DOHH2 (cell line): ENCODE measurements around the gene TNFAIP3.
"Not testable (repeated sequence)": the region's sequence is repeated elsewhere in the genome, so short reads cannot be mapped to it uniquely, and the experiment has no call there.

Experiments
- H3F3A ChIP-seq: fragments of 200-600 bp; sonication (generic), shearing (Covaris generic); 2 replicates; pipeline ENCODE4 v1.6.0; 2016; ENCODE audit warnings: antibody characterized with exemption, mild to moderate bottlenecking; ENCODE audit not compliant: control insufficient read depth, insufficient read depth
- H3K27ac ChIP-seq: fragments of 200-600 bp; sonication (generic); 2 replicates; pipeline ENCODE4 v1.5.1; 2014; ENCODE audit warnings: low read depth, mild to moderate bottlenecking, low read length, moderate library complexity
- H3K27me3 ChIP-seq: fragments of 200-600 bp; sonication (generic); 2 replicates; pipeline ENCODE4 v1.6.1; 2014; ENCODE audit warnings: mild to moderate bottlenecking, low read length, mixed read lengths; ENCODE audit not compliant: control insufficient read depth
- H3K36me3 ChIP-seq: fragments of 200-600 bp; sonication (generic); 2 replicates; pipeline ENCODE4 v1.6.1; 2014; ENCODE audit warnings: mild to moderate bottlenecking, low read length, moderate library complexity, mixed read lengths; ENCODE audit not compliant: control insufficient read depth
- H3K4me1 ChIP-seq: fragments of 200-600 bp; sonication (generic); 2 replicates; pipeline ENCODE4 v1.6.1; 2014; ENCODE audit warnings: mild to moderate bottlenecking, low read length, mixed read lengths; ENCODE audit not compliant: control insufficient read depth
- H3K4me2 ChIP-seq: fragments of 200-600 bp; sonication (generic); 2 replicates; pipeline ENCODE4 v1.6.0; 2014; ENCODE audit warnings: mild to moderate bottlenecking, low read length, moderate library complexity
- H3K4me3 ChIP-seq: fragments of 200-600 bp; sonication (generic); 2 replicates; pipeline ENCODE4 v1.5.1; 2014; ENCODE audit warnings: mild to moderate bottlenecking, low read length, mixed read lengths
- H3K79me2 ChIP-seq: fragments of 200-600 bp; sonication (generic); 2 replicates; pipeline ENCODE4 v1.6.1; 2014; ENCODE audit warnings: mild to moderate bottlenecking, low read length, mixed read lengths; ENCODE audit not compliant: control insufficient read depth
- H3K9me2 ChIP-seq: fragments of 200-600 bp; sonication (generic); replicated peaks from 2 replicates; pipeline ENCODE4 v1.6.1; 2014; ENCODE audit warnings: mild to moderate bottlenecking, low read length, mixed read lengths; ENCODE audit not compliant: control insufficient read depth
- H3K9me3 ChIP-seq: fragments of 200-600 bp; sonication (generic); 2 replicates; pipeline ENCODE4 v1.6.1; 2014; ENCODE audit warnings: antibody characterized with exemption, low read length, mixed read lengths; ENCODE audit not compliant: control insufficient read depth, insufficient read depth
- H4K20me1 ChIP-seq: fragments of 200-600 bp; sonication (generic); 2 replicates; pipeline ENCODE4 v1.6.0; 2014; ENCODE audit warnings: low read depth, mild to moderate bottlenecking, antibody characterized with exemption, low read length, moderate library complexity; ENCODE audit not compliant: control insufficient read depth, insufficient read depth
- CTCF ChIP-seq: fragments of 200-600 bp; sonication (generic); IDR thresholded peaks from one replicate; pipeline ENCODE4 v1.5.1; 2014; ENCODE audit warnings: antibody characterized with exemption, mild to moderate bottlenecking, low read depth, low read length; ENCODE audit not compliant: poor library complexity, severe bottlenecking
- EZH2phosphoT487 ChIP-seq: fragments of 200-600 bp; sonication (generic); IDR thresholded peaks from 2 replicates; pipeline ENCODE4 v1.6.1; 2017; ENCODE audit warnings: borderline replicate concordance, mild to moderate bottlenecking, antibody characterized with exemption, low read length, moderate library complexity, mixed read lengths

TNFAIP3 gene

GRCh38 chr6:137836788-137837187 is 30.3 kb upstream of the TNFAIP3 start:
- H3K9me2 ChIP-seq, result no peaks in the 10 kb centered on the region
- H3K27me3 ChIP-seq, result no peaks in the 10 kb centered on the region
- H3K27ac ChIP-seq, result no peak overlapping the region
- no peaks in the 10 kb centered on the region for H3K79me2 ChIP-seq
- no peaks in the 10 kb centered on the region for H3K9me3 ChIP-seq
- TF ChIP-seq CTCF, result no peak
- TF ChIP-seq EZH2phosphoT487, result no peak
- H3K4me2 ChIP-seq, result no peak overlapping the region
- no peaks in the 10 kb centered on the region for H3F3A ChIP-seq
- no peaks in the 10 kb centered on the region for H3K36me3 ChIP-seq
- H3K4me3 ChIP-seq, result no peak overlapping the region
- no peaks in the 10 kb centered on the region for H4K20me1 ChIP-seq
- peaks cover 3% of the 10 kb centered on the region; the same call in 1 of the 2 replicates for H3K4me1 ChIP-seq

- not testable (repeated sequence) for H3K4me1 ChIP-seq, H3K4me3 ChIP-seq, H3K4me2 ChIP-seq, H3K27me3 ChIP-seq, H3K36me3 ChIP-seq, H3K79me2 ChIP-seq, H3K27ac ChIP-seq, H3K9me2 ChIP-seq, H3K9me3 ChIP-seq, H3F3A ChIP-seq, H4K20me1 ChIP-seq
Measured at GRCh38 chr6:137838090-137838489, 29.0 kb upstream of the TNFAIP3 start.

GRCh38 chr6:137838597-137838996 is 28.5 kb upstream of the TNFAIP3 start:
- not testable (repeated sequence) for H3K27me3 ChIP-seq, H3K4me2 ChIP-seq, H3K27ac ChIP-seq, H3K9me3 ChIP-seq, H3K9me2 ChIP-seq, H3K4me1 ChIP-seq, H3F3A ChIP-seq, H3K36me3 ChIP-seq, H3K4me3 ChIP-seq, H4K20me1 ChIP-seq, H3K79me2 ChIP-seq

- Histone ChIP-seq H3K36me3 (no peaks in the 10 kb centered on the region), H3K4me1 (peaks cover 3% of the 10 kb centered on the region; the same call in 1 of the 2 replicates), H3K9me2 (no peaks in the 10 kb centered on the region), H3K27ac (no peak overlapping the region), H3K4me3 (no peak overlapping the region), H3K27me3 (no peaks in the 10 kb centered on the region), H3K4me2 (no peak overlapping the region), H3K9me3 (no peaks in the 10 kb centered on the region), H3F3A (no peaks in the 10 kb centered on the region), H3K79me2 (no peaks in the 10 kb centered on the region), H4K20me1 (no peaks in the 10 kb centered on the region)
- no peak for TF ChIP-seq EZH2phosphoT487
- TF ChIP-seq CTCF, result no peak
Measured at GRCh38 chr6:137839076-137839475, 28.0 kb upstream of the TNFAIP3 start.
